ENCODE results near the gene KRT23. TPM values are rescaled to one million over a fixed set of nuclear protein-coding genes. Genes with fewer than 3 reads are reported as not detected.

Gene KRT23
- total RNA-seq, 1 donor from 2014 or later, result 0.60 TPM

GRCh38 chr17:40978575-40979151 lies 41.2 kb upstream of the KRT23 start:
- H3K27me3 ChIP-seq, result no peaks in the 10 kb centered on the region
- no peak overlapping the region for H3K27ac Mint-ChIP-seq

GRCh38 chr17:40975516-40975915 lies 38.1 kb upstream of the KRT23 start:
- Histone ChIP-seq H3K36me3 (no peaks in the 10 kb centered on the region), H3F3A (ENCODE audit: low read depth) (no peaks in the 10 kb centered on the region), H3K4me3 (no peak overlapping the region), H3K79me2 (ENCODE audit: low read depth) (no peaks in the 10 kb centered on the region), H3K9me3 (ENCODE audit: low read depth) (peaks cover 4% of the 10 kb centered on the region), H3K27me3 (no peaks in the 10 kb centered on the region), H2AFZ (replicated peaks) (no peak overlapping the region), H3K9ac (no peak overlapping the region), H4K20me1 (ENCODE audit: low read depth) (no peaks in the 10 kb centered on the region), H3K4me1 (no peaks in the 10 kb centered on the region), H3K27ac (no peak overlapping the region), H3K4me2 (no peak overlapping the region)
- Mint-ChIP-seq H3K36me3 (no peaks in the 10 kb centered on the region), H3K9me3 (no peaks in the 10 kb centered on the region), H3K27ac (no peak overlapping the region), H3K27me3 (ENCODE audit: insufficient read depth, low read depth) (no peaks in the 10 kb centered on the region), H3K4me3 (no peak overlapping the region), H3K4me1 (peaks cover 9% of the 10 kb centered on the region)
- no peak for DNase-seq (ENCODE audit: low spot score)
- TF ChIP-seq EZH2phosphoT487 (IDR thresholded peaks at IDR 0.05) (no peak), EZH2 (IDR thresholded peaks at IDR 0.05) (no peak), CTCF (IDR thresholded peaks at IDR 0.05) (no peak)

More at GRCh38 chr17:40978575-40979151, 41.2 kb upstream of the KRT23 start:
- Mint-ChIP-seq H3K36me3 (no peaks in the 10 kb centered on the region), H3K4me1 (peaks cover 15% of the 10 kb centered on the region), H3K9me3 (no peaks in the 10 kb centered on the region), H3K27me3 (ENCODE audit: insufficient read depth, low read depth) (no peaks in the 10 kb centered on the region), H3K4me3 (no peak overlapping the region)
- Histone ChIP-seq H3K9me3 (ENCODE audit: low read depth) (no peaks in the 10 kb centered on the region), H3K36me3 (no peaks in the 10 kb centered on the region), H3K4me3 (no peak overlapping the region), H3K4me2 (no peak overlapping the region), H3K4me1 (no peaks in the 10 kb centered on the region), H4K20me1 (ENCODE audit: low read depth) (no peaks in the 10 kb centered on the region), H3K9ac (no peak overlapping the region), H3K27ac (no peak overlapping the region), H3F3A (ENCODE audit: low read depth) (no peaks in the 10 kb centered on the region), H2AFZ (replicated peaks) (peak overlapping the region; percentile 36), H3K79me2 (ENCODE audit: low read depth) (no peaks in the 10 kb centered on the region)
- DNase-seq (ENCODE audit: low spot score), result no peak
- TF ChIP-seq CTCF (IDR thresholded peaks at IDR 0.05), result no peak
- TF ChIP-seq EZH2phosphoT487 (IDR thresholded peaks at IDR 0.05), result no peak
- TF ChIP-seq EZH2 (IDR thresholded peaks at IDR 0.05), result no peak

GRCh38 chr17:40974366-40974765 lies 36.9 kb upstream of the KRT23 start:
- H3K27me3 ChIP-seq, result no peaks in the 10 kb centered on the region
- Mint-ChIP-seq H3K27ac (no peak overlapping the region), H3K4me3 (no peak overlapping the region), H3K9me3 (no peaks in the 10 kb centered on the region), H3K36me3 (no peaks in the 10 kb centered on the region), H3K4me1 (peaks cover under 1% of the 10 kb centered on the region), H3K27me3 (ENCODE audit: insufficient read depth, low read depth) (no peaks in the 10 kb centered on the region)
- DNase-seq (ENCODE audit: low spot score), result no peak
- H3K4me2 ChIP-seq, result no peak overlapping the region
- TF ChIP-seq EZH2phosphoT487 (IDR thresholded peaks at IDR 0.05) (no peak), EZH2 (IDR thresholded peaks at IDR 0.05) (no peak), CTCF (IDR thresholded peaks at IDR 0.05) (no peak)
- no peak overlapping the region for H3K9ac ChIP-seq
- H3F3A ChIP-seq (ENCODE audit: low read depth), result no peaks in the 10 kb centered on the region
- H3K36me3 ChIP-seq, result no peaks in the 10 kb centered on the region
- peaks cover 6% of the 10 kb centered on the region for H3K9me3 ChIP-seq (ENCODE audit: low read depth)
- H3K27ac ChIP-seq, result no peak overlapping the region
- no peak overlapping the region for H2AFZ ChIP-seq (replicated peaks)
- no peak overlapping the region for H3K4me3 ChIP-seq
- H4K20me1 ChIP-seq (ENCODE audit: low read depth), result no peaks in the 10 kb centered on the region
- H3K4me1 ChIP-seq, result no peaks in the 10 kb centered on the region
- no peaks in the 10 kb centered on the region for H3K79me2 ChIP-seq (ENCODE audit: low read depth)

Measured in neural progenitor cell (in vitro differentiated cells).